Vagina (tissue), 2 donors: ENCODE results near the gene TTYH1. TPM values are rescaled to one million over a fixed set of nuclear protein-coding genes. Genes with fewer than 3 reads are reported as not detected.

ENCODE experiments used
- DNase-seq, 2 donors: peaks; one replicate each; pipeline ENCODE4 v3.0.0-alpha.2; 2017; ENCODE audit errors: extremely low spot score in 2 of 2
- H3K27ac ChIP-seq: fragments of 200-600 bp; sonication (generic); one replicate; pipeline ENCODE4 v1.5.1; 2019
- H3K27me3 ChIP-seq: fragments of 200-600 bp; sonication (generic); one replicate; pipeline ENCODE4 v1.5.1; 2019
- H3K36me3 ChIP-seq, 2 donors: fragments of 200-600 bp; sonication (generic); one replicate each; pipeline ENCODE4 v1.5.1; 2017 to 2019
- H3K4me1 ChIP-seq: fragments of 200-600 bp; sonication (generic); one replicate; pipeline ENCODE4 v1.5.1; 2019
- H3K4me3 ChIP-seq, 2 donors: fragments of 200-600 bp; sonication (generic); 1 replicate in 1 of 2; 2 replicates in 1 of 2; pipeline ENCODE4 v1.5.1; 2016 to 2019
- H3K9me3 ChIP-seq: fragments of 200-600 bp; sonication (generic); one replicate; pipeline ENCODE4 v1.5.1; 2019
- CTCF ChIP-seq, 3 experiments: fragments of 450-650 bp in 2 of 3; fragments of 200-600 bp in 1 of 3; sonication (generic) in 1 of 3; IDR thresholded peaks; one replicate each; pipeline ENCODE4 v1.5.1; 2017 to 2019; ENCODE audit warnings: antibody characterized with exemption in 3 of 3, mild to moderate bottlenecking in 2 of 3, moderate library complexity in 2 of 3
- POLR2A ChIP-seq, 2 donors: fragments of 450-650 bp; IDR thresholded peaks; one replicate each; pipeline ENCODE4 v1.6.1; 2017; ENCODE audit warnings: antibody characterized with exemption in 2 of 2, mild to moderate bottlenecking in 2 of 2, moderate library complexity in 2 of 2
- POLR2AphosphoS5 ChIP-seq, 2 donors: sonication (generic); formaldehyde crosslinking; IDR thresholded peaks; one replicate each; pipeline ENCODE4 v1.9.0; 2017; ENCODE audit warnings: antibody characterized with exemption in 2 of 2, mild to moderate bottlenecking in 2 of 2, low read depth in 1 of 2; ENCODE audit not compliant: insufficient read depth in 1 of 2
- intact Hi-C: fragments of 100-400 bp; cut with DNase I; formaldehyde crosslinking; loops from one replicate; pipeline ENCODE4 v1.15.1; 2023
- total RNA-seq: library from RNA; depleted of rRNA; stranded (reverse); fragments of >200 nt; gene quantifications from one replicate; pipeline ENCODE4 v1.2.3, GENCODE V29; 2016

The TTYH1 gene
- total RNA-seq, 1 donor from 2014 or later: 5.9 TPM

- no peaks in the 10 kb centered on the region for H3K27me3 ChIP-seq
- no peak for DNase-seq
- no peaks in the 10 kb centered on the region for H3K9me3 ChIP-seq
- TF ChIP-seq CTCF (IDR thresholded peaks at IDR 0.05): no peak
- no peak for TF ChIP-seq POLR2AphosphoS5 (IDR thresholded peaks at IDR 0.05; ENCODE audit: insufficient read depth in 1 of 2, low read depth in 1 of 2)
- no peaks in the 10 kb centered on the region for H3K36me3 ChIP-seq
- H3K4me3 ChIP-seq: no peak overlapping the region
- intact Hi-C loops: no loop called here
- H3K4me1 ChIP-seq: no peaks in the 10 kb centered on the region
- no peak overlapping the region for H3K27ac ChIP-seq
Measured at GRCh38 chr19:54400913-54401312, 14.4 kb upstream of the TTYH1 start.

- Histone ChIP-seq H3K36me3 (no peaks in the 10 kb centered on the region), H3K4me1 (no peaks in the 10 kb centered on the region), H3K9me3 (no peaks in the 10 kb centered on the region), H3K4me3 (no peak overlapping the region), H3K27ac (no peak overlapping the region), H3K27me3 (no peaks in the 10 kb centered on the region)
- no peak for DNase-seq
- TF ChIP-seq POLR2AphosphoS5 (IDR thresholded peaks at IDR 0.05; ENCODE audit: insufficient read depth in 1 of 2, low read depth in 1 of 2) (no peak), CTCF (IDR thresholded peaks at IDR 0.05) (no peak), POLR2A (IDR thresholded peaks at IDR 0.05) (no peak)
- intact Hi-C loops: no loop called here
Measured at GRCh38 chr19:54403054-54403453, 12.2 kb upstream of the TTYH1 start.

- TF ChIP-seq CTCF (IDR thresholded peaks at IDR 0.05): no peak
- TF ChIP-seq POLR2AphosphoS5 (IDR thresholded peaks at IDR 0.05; ENCODE audit: insufficient read depth in 1 of 2, low read depth in 1 of 2): no peak
- no peak for TF ChIP-seq POLR2A (IDR thresholded peaks at IDR 0.05)
- intact Hi-C loops: no loop called here
- Histone ChIP-seq H3K9me3 (no peaks in the 10 kb centered on the region), H3K27ac (no peak overlapping the region), H3K36me3 (no peaks in the 10 kb centered on the region), H3K4me1 (no peaks in the 10 kb centered on the region), H3K4me3 (no peak overlapping the region), H3K27me3 (no peaks in the 10 kb centered on the region)
- DNase-seq: no peak
Measured at GRCh38 chr19:54405628-54406027, 9.6 kb upstream of the TTYH1 start.

- H3K27me3 ChIP-seq: no peaks in the 10 kb centered on the region
- H3K4me1 ChIP-seq: no peaks in the 10 kb centered on the region
- no peak for DNase-seq
- intact Hi-C loops: no loop called here
- no peak for TF ChIP-seq POLR2AphosphoS5 (IDR thresholded peaks at IDR 0.05; ENCODE audit: insufficient read depth in 1 of 2, low read depth in 1 of 2)
- no peak for TF ChIP-seq CTCF (IDR thresholded peaks at IDR 0.05)
- no peak for TF ChIP-seq POLR2A (IDR thresholded peaks at IDR 0.05)
- no peaks in the 10 kb centered on the region for H3K9me3 ChIP-seq
- H3K27ac ChIP-seq: no peak overlapping the region
- no peak overlapping the region for H3K4me3 ChIP-seq
- H3K36me3 ChIP-seq: no peaks in the 10 kb centered on the region
Measured at GRCh38 chr19:54407780-54408179, 7.5 kb upstream of the TTYH1 start.

GRCh38 chr19:54408456-54409026 is 6.7 kb upstream of the TTYH1 start:
- H3K27ac ChIP-seq: no peak overlapping the region
- H3K4me3 ChIP-seq: no peak overlapping the region
- no peaks in the 10 kb centered on the region for H3K36me3 ChIP-seq
- no peaks in the 10 kb centered on the region for H3K4me1 ChIP-seq
- H3K27me3 ChIP-seq: no peaks in the 10 kb centered on the region
- intact Hi-C loops: no loop called here
- H3K9me3 ChIP-seq: no peaks in the 10 kb centered on the region
- TF ChIP-seq POLR2AphosphoS5 (IDR thresholded peaks at IDR 0.05; ENCODE audit: insufficient read depth in 1 of 2, low read depth in 1 of 2) (no peak), CTCF (IDR thresholded peaks at IDR 0.05) (no peak), POLR2A (IDR thresholded peaks at IDR 0.05) (no peak)
- no peak for DNase-seq
